HG03378 (cell line): Measurements from ENCODE around the gene PTPRN2.

Source experiments
- ATAC-seq: cut with Tn5 transposase; IDR thresholded peaks from one replicate; pipeline ENCODE4 v1.9.1; 2021; ENCODE audit warnings: mild to moderate bottlenecking, moderate library complexity; ENCODE audit not compliant: unreplicated experiment

PTPRN2 gene

GRCh38 chr7:157768198-157768597 is 819.4 kb downstream of the PTPRN2 start:
- no peak for ATAC-seq

- ATAC-seq, result no peak
Measured at GRCh38 chr7:157767506-157768197, 820.0 kb downstream of the PTPRN2 start.

GRCh38 chr7:157766098-157766497 is 821.5 kb downstream of the PTPRN2 start:
- ATAC-seq, result no peak

- no peak for ATAC-seq
Measured at GRCh38 chr7:157764946-157765537, 822.6 kb downstream of the PTPRN2 start.

GRCh38 chr7:157764193-157764592 is 823.4 kb downstream of the PTPRN2 start:
- no peak for ATAC-seq

- ATAC-seq, result no peak
Measured at GRCh38 chr7:157763279-157764000, 824.2 kb downstream of the PTPRN2 start.

GRCh38 chr7:157762824-157763223 is 824.8 kb downstream of the PTPRN2 start:
- no peak for ATAC-seq

GRCh38 chr7:157760004-157760730 is 827.5 kb downstream of the PTPRN2 start:
- no peak for ATAC-seq

- no peak for ATAC-seq
Measured at GRCh38 chr7:157759246-157759805, 828.3 kb downstream of the PTPRN2 start.

GRCh38 chr7:157758468-157759245 is 829.0 kb downstream of the PTPRN2 start:
- ATAC-seq, result no peak

GRCh38 chr7:157757776-157758467 is 829.7 kb downstream of the PTPRN2 start:
- no peak for ATAC-seq

- no peak for ATAC-seq
Measured at GRCh38 chr7:157757211-157757610, 830.4 kb downstream of the PTPRN2 start.

- no peak for ATAC-seq
Measured at GRCh38 chr7:157755741-157756140, 831.9 kb downstream of the PTPRN2 start.

GRCh38 chr7:157754416-157754790 is 833.2 kb downstream of the PTPRN2 start:
- no peak for ATAC-seq

- no peak for ATAC-seq
Measured at GRCh38 chr7:157753713-157754415, 833.8 kb downstream of the PTPRN2 start.

- no peak for ATAC-seq
Measured at GRCh38 chr7:157752832-157753291, 834.8 kb downstream of the PTPRN2 start.

- no peak for ATAC-seq
Measured at GRCh38 chr7:157751951-157752673, 835.5 kb downstream of the PTPRN2 start.

- ATAC-seq, result no peak
Measured at GRCh38 chr7:157751406-157751805, 836.2 kb downstream of the PTPRN2 start.
